K562 (cell line): ENCODE data around the gene EEF2K. TPM values are rescaled to one million over a fixed set of nuclear protein-coding genes. Genes with fewer than 3 reads are reported as not detected.

Source experiments
- CBFB ChIP-seq: sonication (generic); formaldehyde crosslinking; IDR thresholded peaks from 2 replicates; pipeline ENCODE4 v1.4.0; 2020; ENCODE audit warnings: mild to moderate bottlenecking, missing genetic modification reagents
- DACH1 ChIP-seq: fragments of 450-650 bp; IDR thresholded peaks from 2 replicates; pipeline ENCODE4 v1.6.1; 2018; ENCODE audit not compliant: partially characterized antibody
- EHMT2 ChIP-seq: fragments of 450-650 bp; IDR thresholded peaks from 2 replicates; pipeline ENCODE4 v1.6.1; 2018; ENCODE audit warnings: antibody characterized with exemption
- HEY1 ChIP-seq: fragments of 250-450 bp; sonication (Bioruptor Pico); IDR thresholded peaks from 2 replicates; pipeline ENCODE4 v1.5.0; 2020; ENCODE audit warnings: mild to moderate bottlenecking, moderate library complexity, borderline replicate concordance
- MYNN ChIP-seq, 2 experiments: sonication (generic); formaldehyde crosslinking in 1 of 2; IDR thresholded peaks; 2 replicates each; pipeline versions ENCODE4 v1.5.0 to v1.6.1; 2016 to 2020; ENCODE audit warnings: antibody characterized with exemption in 1 of 2, missing genetic modification reagents in 1 of 2
- TAL1 ChIP-seq: fragments of 450-650 bp; IDR thresholded peaks from 2 replicates; pipeline ENCODE4 v1.6.1; 2016; ENCODE audit warnings: mild to moderate bottlenecking
- ZBTB7A ChIP-seq: IDR thresholded peaks from 2 replicates; pipeline ENCODE4 v1.6.1; 2011; ENCODE audit warnings: low read depth, mild to moderate bottlenecking, low read length, moderate library complexity, borderline replicate concordance; ENCODE audit not compliant: control insufficient read depth
- ZEB2 ChIP-seq: fragments of 450-650 bp; IDR thresholded peaks from 2 replicates; pipeline ENCODE4 v1.6.1; 2016
- ZNF217 ChIP-seq: sonication (generic); formaldehyde crosslinking; IDR thresholded peaks from 2 replicates; pipeline ENCODE4 v1.8.0; 2022; ENCODE audit warnings: mild to moderate bottlenecking, missing genetic modification reagents
- polyA plus RNA-seq, 8 experiments: library from polyadenylated mRNA; depleted of rRNA in 4 of 8; stranded (reverse) in 5 of 8; unstranded in 3 of 8; fragments of >200 nt; fragmentation: Nextera tagmentation in 2 of 8; fragmentation: Illumina TruSeq in 1 of 8; extraction: Ambion mirVana in 2 of 8; extraction: Trizol in 1 of 8; gene quantifications; 2 replicates each; pipeline versions ENCODE4 v1.2.1 to v1.2.3, GENCODE V29; 2011 to 2014; ENCODE audit warnings: inconsistent platforms in 1 of 8, missing spikeins in 1 of 8
- total RNA-seq, 7 experiments: library from RNA; depleted of rRNA in 6 of 7; stranded (reverse); fragments of >200 nt in 6 of 7; fragmentation: Illumina TruSeq in 2 of 7; extraction: Trizol in 2 of 7; gene quantifications; 2 replicates each; pipeline versions ENCODE4 v1.2.1 to v1.2.3, GENCODE V29; 2011 to 2021; ENCODE audit warnings: low replicate concordance in 1 of 7
- TF ChIP-seq, protein P1 (sequence below): fragments of 450-650 bp; IDR thresholded peaks from 2 replicates; pipeline ENCODE4 v1.6.1; 2016; ENCODE audit warnings: mild to moderate bottlenecking, moderate library complexity
- TF ChIP-seq, protein P2 (sequence below): sonication (generic); formaldehyde crosslinking; IDR thresholded peaks from 2 replicates; pipeline ENCODE4 v1.8.0; 2023; ENCODE audit warnings: missing genetic modification reagents, mild to moderate bottlenecking, borderline replicate concordance

The EEF2K gene
- total and polyA plus RNA-seq, 9 of the 15 experiments (the other 6 are each of a cell fraction or from before 2014, with no cell fraction given): 3.0 to 35.2 (median 12.2) TPM

DNA sequence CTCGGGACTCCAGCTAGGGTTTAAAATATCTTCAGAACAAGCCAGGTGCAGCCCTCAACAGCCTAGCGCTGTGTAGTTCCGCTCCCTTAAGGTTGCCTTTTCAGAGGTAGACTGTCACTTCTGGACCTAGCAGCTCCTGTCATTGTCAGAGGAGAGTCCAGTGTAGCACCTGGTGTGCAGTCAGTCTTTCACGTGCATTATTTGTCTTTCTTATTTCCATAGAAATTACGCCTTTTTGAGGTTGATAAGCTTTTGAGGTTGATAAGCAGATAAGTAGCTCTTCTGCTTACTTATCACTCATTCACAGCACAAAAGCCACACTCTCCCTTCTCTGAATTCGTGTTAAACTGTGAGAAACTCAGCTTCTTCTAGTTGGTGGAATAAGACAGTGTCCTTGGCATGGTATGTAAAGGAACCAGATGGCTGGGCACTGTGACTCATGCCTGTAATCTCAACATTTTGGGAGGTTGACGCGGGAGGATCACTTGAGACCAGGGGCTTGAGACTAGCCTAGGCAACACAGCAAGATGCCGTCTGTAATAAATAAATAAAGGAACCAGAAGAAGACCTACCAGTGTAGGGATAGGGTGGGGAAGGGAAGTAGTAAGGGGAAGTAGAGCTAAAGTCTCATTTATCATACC is 10.2 kb downstream of the EEF2K start (continued):
- TF ChIP-seq, protein P1, sequence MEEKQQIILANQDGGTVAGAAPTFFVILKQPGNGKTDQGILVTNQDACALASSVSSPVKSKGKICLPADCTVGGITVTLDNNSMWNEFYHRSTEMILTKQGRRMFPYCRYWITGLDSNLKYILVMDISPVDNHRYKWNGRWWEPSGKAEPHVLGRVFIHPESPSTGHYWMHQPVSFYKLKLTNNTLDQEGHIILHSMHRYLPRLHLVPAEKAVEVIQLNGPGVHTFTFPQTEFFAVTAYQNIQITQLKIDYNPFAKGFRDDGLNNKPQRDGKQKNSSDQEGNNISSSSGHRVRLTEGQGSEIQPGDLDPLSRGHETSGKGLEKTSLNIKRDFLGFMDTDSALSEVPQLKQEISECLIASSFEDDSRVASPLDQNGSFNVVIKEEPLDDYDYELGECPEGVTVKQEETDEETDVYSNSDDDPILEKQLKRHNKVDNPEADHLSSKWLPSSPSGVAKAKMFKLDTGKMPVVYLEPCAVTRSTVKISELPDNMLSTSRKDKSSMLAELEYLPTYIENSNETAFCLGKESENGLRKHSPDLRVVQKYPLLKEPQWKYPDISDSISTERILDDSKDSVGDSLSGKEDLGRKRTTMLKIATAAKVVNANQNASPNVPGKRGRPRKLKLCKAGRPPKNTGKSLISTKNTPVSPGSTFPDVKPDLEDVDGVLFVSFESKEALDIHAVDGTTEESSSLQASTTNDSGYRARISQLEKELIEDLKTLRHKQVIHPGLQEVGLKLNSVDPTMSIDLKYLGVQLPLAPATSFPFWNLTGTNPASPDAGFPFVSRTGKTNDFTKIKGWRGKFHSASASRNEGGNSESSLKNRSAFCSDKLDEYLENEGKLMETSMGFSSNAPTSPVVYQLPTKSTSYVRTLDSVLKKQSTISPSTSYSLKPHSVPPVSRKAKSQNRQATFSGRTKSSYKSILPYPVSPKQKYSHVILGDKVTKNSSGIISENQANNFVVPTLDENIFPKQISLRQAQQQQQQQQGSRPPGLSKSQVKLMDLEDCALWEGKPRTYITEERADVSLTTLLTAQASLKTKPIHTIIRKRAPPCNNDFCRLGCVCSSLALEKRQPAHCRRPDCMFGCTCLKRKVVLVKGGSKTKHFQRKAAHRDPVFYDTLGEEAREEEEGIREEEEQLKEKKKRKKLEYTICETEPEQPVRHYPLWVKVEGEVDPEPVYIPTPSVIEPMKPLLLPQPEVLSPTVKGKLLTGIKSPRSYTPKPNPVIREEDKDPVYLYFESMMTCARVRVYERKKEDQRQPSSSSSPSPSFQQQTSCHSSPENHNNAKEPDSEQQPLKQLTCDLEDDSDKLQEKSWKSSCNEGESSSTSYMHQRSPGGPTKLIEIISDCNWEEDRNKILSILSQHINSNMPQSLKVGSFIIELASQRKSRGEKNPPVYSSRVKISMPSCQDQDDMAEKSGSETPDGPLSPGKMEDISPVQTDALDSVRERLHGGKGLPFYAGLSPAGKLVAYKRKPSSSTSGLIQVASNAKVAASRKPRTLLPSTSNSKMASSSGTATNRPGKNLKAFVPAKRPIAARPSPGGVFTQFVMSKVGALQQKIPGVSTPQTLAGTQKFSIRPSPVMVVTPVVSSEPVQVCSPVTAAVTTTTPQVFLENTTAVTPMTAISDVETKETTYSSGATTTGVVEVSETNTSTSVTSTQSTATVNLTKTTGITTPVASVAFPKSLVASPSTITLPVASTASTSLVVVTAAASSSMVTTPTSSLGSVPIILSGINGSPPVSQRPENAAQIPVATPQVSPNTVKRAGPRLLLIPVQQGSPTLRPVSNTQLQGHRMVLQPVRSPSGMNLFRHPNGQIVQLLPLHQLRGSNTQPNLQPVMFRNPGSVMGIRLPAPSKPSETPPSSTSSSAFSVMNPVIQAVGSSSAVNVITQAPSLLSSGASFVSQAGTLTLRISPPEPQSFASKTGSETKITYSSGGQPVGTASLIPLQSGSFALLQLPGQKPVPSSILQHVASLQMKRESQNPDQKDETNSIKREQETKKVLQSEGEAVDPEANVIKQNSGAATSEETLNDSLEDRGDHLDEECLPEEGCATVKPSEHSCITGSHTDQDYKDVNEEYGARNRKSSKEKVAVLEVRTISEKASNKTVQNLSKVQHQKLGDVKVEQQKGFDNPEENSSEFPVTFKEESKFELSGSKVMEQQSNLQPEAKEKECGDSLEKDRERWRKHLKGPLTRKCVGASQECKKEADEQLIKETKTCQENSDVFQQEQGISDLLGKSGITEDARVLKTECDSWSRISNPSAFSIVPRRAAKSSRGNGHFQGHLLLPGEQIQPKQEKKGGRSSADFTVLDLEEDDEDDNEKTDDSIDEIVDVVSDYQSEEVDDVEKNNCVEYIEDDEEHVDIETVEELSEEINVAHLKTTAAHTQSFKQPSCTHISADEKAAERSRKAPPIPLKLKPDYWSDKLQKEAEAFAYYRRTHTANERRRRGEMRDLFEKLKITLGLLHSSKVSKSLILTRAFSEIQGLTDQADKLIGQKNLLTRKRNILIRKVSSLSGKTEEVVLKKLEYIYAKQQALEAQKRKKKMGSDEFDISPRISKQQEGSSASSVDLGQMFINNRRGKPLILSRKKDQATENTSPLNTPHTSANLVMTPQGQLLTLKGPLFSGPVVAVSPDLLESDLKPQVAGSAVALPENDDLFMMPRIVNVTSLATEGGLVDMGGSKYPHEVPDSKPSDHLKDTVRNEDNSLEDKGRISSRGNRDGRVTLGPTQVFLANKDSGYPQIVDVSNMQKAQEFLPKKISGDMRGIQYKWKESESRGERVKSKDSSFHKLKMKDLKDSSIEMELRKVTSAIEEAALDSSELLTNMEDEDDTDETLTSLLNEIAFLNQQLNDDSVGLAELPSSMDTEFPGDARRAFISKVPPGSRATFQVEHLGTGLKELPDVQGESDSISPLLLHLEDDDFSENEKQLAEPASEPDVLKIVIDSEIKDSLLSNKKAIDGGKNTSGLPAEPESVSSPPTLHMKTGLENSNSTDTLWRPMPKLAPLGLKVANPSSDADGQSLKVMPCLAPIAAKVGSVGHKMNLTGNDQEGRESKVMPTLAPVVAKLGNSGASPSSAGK: no peak
- TF ChIP-seq CBFB (0 out of 2 replicates have a peak, but pooled peaks have one; percentile 26), ZNF217 (no peak), ZEB2 (peak; percentile 84), ZBTB7A (no peak), HEY1 (CRISPR knock-in tag) (peak; percentile 55; the same call in 1 of the 2 replicates), MYNN (IDR thresholded peaks at IDR 0.05) (peak; percentile 64; the same call in 1 of the 2 replicates), MYNN (CRISPR knock-in tag; IDR thresholded peaks at IDR 0.05) (no peak), TAL1 (peak; percentile 90), EHMT2 (peak; percentile 16; the same call in 1 of the 2 replicates), DACH1 (peak; percentile 32)
- TF ChIP-seq, protein P2, sequence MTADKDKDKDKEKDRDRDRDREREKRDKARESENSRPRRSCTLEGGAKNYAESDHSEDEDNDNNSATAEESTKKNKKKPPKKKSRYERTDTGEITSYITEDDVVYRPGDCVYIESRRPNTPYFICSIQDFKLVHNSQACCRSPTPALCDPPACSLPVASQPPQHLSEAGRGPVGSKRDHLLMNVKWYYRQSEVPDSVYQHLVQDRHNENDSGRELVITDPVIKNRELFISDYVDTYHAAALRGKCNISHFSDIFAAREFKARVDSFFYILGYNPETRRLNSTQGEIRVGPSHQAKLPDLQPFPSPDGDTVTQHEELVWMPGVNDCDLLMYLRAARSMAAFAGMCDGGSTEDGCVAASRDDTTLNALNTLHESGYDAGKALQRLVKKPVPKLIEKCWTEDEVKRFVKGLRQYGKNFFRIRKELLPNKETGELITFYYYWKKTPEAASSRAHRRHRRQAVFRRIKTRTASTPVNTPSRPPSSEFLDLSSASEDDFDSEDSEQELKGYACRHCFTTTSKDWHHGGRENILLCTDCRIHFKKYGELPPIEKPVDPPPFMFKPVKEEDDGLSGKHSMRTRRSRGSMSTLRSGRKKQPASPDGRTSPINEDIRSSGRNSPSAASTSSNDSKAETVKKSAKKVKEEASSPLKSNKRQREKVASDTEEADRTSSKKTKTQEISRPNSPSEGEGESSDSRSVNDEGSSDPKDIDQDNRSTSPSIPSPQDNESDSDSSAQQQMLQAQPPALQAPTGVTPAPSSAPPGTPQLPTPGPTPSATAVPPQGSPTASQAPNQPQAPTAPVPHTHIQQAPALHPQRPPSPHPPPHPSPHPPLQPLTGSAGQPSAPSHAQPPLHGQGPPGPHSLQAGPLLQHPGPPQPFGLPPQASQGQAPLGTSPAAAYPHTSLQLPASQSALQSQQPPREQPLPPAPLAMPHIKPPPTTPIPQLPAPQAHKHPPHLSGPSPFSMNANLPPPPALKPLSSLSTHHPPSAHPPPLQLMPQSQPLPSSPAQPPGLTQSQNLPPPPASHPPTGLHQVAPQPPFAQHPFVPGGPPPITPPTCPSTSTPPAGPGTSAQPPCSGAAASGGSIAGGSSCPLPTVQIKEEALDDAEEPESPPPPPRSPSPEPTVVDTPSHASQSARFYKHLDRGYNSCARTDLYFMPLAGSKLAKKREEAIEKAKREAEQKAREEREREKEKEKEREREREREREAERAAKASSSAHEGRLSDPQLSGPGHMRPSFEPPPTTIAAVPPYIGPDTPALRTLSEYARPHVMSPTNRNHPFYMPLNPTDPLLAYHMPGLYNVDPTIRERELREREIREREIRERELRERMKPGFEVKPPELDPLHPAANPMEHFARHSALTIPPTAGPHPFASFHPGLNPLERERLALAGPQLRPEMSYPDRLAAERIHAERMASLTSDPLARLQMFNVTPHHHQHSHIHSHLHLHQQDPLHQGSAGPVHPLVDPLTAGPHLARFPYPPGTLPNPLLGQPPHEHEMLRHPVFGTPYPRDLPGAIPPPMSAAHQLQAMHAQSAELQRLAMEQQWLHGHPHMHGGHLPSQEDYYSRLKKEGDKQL (CRISPR knock-in tag): 0 out of 2 replicates have a peak, but pooled peaks have one; percentile 20
